HG02759 (cell line): Measurements from ENCODE around the gene MSI2.

Experiments
- ATAC-seq: cut with Tn5 transposase; IDR thresholded peaks from one replicate; pipeline ENCODE4 v1.9.1; 2021; ENCODE audit warnings: mild to moderate bottlenecking, moderate library complexity; ENCODE audit not compliant: unreplicated experiment

The MSI2 gene

DNA sequence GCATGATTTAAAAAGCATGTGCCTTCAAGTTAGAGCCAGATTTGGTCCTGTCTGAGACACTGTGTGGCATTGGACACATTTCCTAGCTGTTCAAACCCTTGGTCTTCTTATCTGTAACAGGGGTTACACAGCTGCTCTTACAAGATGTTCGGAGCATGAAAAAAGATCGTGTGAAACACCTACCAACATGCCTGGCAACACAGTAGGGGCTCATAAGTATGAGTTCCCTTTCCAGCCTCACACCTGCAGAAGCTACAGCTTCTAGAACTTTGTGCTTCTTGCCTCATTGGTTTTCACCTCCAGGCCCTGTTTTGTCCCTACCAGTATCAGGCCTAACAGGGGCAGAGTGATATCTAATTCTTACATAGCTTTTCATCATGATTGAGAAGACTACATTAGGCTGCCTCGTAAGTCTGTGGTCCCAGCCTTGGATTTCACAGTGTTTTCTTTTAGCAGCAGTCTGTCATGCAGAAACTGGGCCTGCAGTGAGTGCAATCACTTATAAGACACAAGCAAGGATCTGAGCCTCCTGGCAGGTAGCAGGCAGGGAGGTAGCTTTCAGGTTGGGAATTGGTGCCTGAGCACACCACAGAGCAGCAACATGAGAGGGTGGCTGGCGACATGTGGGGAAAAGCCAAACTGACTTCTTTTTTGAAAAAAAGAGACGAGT lies 410.0 kb downstream of the MSI2 start:
- no peak for ATAC-seq

GRCh38 chr17:57666946-57667345 lies 410.6 kb downstream of the MSI2 start:
- ATAC-seq: no peak

DNA sequence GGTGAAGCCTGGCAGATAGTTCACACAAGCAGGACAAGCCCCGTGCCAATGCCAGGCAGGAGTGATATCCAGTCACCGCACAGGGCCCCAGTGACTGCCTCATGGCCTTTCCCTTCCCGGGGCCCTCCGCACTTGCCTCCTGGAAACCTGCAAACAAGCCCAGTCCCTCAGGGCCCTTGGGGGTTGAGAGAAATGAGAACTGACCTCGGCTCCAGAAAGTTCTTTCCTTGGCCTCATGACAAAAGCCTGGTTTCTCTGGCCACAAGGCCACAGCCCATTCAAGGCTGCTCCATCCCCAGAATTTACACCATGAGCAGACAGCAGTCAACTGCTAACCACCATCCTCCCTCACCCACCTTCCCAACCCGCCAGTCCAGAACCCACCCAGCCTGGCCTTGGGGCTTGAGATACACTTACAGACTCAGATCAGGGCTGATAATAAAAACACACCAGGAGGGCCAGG lies 411.2 kb downstream of the MSI2 start:
- no peak for ATAC-seq

- ATAC-seq: no peak
Observed at GRCh38 chr17:57668332-57668731, 412.0 kb downstream of the MSI2 start.

GRCh38 chr17:57669671-57670529 lies 413.6 kb downstream of the MSI2 start:
- ATAC-seq: no peak

- no peak for ATAC-seq
Observed at GRCh38 chr17:57670769-57671569, 414.6 kb downstream of the MSI2 start.

DNA sequence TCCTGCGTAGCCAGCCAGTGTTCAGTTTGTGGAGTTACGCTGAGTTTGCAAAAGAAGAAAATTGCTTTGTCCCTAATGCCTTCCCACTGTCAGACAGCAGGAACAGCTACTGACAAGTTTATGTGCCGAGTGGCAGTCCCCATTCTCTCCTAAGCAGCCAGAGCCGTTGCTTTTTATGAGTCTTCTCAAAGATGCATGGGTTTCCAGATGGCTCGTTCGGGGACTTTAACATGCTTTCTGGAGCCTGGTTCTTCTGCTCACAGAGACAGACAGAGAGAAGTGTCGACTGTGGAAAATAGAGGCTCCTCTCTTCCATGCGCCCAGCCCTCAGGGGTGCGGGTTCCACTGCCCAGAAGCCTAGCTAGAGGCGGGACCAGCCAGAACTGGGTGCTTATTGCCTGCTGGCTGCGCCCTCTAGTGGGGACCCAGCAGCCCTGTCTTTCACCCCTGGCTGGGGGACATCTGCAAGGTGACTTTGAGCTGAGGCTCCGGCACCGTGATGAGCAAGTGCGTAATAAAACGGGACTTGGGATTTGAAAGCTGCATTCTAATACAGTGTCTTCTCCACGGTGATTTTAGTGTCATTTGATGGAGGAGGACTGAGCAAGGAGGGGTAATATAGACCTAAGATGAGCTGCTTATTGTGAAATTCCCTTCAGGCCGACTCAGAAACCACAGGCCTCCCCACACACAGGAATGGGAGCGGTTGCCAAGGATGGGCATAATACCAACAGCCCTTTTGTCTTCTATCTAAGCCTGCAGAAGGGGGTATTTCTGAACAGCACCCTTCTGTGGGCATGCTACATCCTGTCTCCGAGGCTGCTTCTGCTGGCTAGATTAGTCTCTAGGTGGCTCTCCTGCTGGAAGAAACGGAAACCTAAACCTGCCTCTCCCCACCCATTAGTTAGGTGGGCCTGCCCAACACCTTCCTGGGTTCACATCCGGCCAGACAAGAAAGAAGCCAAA lies 415.6 kb downstream of the MSI2 start:
- peak; percentile 82 for ATAC-seq

DNA sequence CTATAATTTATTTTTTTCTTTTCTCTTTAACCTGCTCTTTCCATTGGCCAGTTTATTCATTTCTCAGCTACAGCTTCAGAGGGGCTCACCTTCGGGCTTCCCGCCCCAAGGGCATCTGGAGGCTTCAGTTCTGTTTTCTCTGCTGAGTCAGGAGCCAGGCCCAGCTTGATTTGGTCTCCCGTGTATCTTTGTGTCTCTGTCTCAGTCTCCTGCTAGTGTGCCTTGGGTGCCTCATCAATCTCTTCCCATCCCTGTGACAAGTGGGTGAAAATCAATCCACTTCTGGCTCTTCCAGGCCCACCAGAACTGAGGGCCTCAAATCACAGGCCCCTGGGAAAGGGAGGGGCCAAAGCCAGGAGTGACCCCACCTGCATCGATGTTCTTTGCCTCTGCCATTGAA lies 416.6 kb downstream of the MSI2 start:
- no peak for ATAC-seq

DNA sequence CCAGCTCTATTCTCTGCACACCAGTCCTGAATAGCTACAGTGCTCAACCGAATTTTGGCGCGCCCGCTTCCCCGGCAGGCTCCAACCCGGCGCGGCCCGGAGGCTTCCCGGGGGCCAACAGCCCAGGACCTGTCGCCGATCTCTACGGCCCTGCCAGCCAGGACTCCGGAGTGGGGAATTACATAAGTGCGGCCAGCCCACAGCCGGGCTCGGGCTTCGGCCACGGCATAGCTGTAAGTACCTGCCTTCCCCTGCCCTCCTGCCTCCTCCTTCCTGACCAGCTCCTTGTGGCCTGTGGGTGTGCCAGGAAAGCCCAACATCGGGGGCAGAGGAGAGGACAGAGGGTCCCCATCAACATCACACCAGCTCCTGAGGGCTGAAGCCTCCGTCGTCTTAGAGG lies 418.6 kb downstream of the MSI2 start:
- no peak for ATAC-seq

DNA sequence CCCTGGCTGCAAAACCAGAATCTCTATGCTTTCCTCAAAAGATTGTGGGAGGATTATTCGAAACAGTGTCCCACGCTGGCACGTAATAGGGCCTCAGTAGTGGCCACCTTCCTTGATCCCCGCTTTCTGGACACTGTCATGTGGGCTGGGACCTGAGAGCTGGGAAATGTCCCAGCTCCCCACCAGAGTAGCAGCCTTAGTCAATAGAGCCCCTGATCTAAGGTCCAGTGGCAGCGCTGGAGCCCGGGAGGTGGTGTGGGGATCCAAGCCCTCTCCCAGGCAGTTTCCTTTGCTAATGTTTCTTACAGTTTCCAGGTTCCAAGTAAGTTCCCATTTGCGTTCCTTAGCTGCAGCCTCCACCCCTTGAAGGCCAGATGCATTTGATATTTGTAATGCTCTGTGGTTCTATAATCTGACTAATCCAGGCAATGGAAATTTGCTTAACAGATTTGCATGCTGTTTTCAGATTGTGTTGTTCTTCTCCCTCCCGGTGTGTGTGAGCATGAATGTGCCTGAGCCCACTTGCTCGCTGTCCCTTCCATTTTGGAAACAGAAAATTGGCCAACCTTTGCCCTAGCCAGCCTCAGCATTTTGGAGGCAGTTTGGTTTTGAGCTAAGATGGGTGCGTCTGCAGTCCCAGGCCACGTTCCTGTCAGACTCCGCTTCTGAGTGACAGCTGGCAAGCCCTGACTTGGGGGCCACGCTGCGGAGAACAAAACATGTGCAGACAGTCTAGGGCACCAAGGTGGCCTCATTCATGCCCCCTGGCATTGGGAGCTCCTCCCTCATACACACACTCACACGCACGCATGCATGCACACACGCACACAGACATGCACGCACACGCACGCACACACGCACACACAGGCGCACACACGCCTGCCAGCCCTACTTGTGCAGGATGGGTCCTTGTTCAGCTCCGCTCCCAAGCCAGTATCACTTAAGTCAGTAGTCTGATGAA lies 419.4 kb downstream of the MSI2 start:
- ATAC-seq: no peak

GRCh38 chr17:57676543-57676942 lies 420.2 kb downstream of the MSI2 start:
- no peak for ATAC-seq

DNA sequence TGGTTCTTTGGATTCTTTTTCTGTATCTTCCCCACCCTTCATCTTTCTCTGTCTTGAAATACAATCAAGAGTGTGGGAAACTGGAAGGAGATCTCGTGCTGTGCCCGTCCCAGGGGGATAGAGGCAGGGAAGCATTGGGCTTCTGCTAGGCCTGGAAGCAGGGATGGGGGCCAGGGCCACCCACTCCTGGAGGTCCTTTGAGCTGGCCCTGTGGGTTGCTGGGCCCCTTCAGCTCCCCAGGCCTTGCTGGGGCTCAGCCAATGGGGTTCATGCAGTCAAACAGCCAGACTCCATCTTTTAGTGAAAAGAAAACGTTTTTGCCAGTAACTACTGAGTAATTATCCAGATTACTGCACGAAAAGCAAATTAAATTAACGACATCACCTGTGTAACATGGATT lies 421.0 kb downstream of the MSI2 start:
- no peak for ATAC-seq

GRCh38 chr17:57677858-57678257 lies 421.5 kb downstream of the MSI2 start:
- no peak for ATAC-seq

DNA sequence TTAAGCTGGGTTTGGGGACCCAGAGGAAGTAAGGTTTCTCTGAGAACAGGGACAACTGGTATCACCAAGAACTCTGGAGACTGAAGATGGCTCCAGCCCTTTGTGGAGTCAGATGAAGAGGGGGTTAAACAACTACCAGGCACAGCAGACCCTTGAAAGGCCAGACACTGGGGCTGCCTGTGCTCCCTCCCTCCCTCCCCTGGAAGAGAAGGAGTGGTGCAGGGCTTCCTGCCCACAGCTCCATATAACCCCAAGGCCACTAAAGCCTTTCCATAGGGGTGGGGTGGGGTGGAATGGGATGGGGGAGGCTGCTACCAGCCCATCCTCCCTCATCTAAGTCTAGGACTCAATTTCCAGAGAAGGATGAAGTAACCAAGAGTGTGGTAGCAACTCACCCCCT lies 422.1 kb downstream of the MSI2 start:
- no peak for ATAC-seq

GRCh38 chr17:57679356-57679755 lies 423.0 kb downstream of the MSI2 start:
- no peak for ATAC-seq

DNA sequence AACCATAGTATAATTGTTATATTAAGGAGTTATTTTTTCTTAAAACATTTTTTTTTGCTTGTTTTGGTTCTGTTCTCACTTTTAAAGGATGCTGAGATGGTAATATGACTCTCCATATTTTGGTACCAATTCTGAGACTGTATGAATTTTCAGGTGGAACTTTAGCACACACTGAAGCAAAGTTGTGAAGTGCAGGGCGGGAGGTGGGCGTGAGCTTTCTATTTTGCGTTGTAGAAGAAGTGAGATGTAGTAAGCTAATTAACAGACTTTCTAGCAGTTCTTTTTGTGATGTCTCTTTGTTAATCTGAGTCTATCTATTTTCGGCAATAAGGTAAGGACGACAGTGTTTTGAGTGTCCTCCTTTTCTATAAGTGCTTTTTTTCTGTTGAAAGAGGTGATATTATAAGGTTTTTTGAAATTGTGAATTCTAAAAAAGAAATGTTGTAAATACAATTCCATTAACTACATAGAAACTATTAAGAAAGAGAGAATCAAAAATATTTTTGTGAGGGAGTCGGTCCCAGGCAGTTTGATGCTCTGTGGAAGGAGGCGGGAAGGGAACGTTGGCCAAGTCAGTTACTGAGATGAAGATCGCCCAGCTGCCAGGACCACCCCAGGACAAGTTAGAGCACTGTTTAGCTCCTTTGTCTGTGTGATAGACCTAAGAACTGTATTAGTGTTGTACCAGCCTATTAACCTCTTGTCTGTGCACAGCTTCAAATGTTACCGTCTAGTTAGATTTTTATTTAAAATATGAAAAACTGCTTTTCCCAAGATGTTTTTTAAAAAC lies 423.8 kb downstream of the MSI2 start:
- ATAC-seq: no peak

DNA sequence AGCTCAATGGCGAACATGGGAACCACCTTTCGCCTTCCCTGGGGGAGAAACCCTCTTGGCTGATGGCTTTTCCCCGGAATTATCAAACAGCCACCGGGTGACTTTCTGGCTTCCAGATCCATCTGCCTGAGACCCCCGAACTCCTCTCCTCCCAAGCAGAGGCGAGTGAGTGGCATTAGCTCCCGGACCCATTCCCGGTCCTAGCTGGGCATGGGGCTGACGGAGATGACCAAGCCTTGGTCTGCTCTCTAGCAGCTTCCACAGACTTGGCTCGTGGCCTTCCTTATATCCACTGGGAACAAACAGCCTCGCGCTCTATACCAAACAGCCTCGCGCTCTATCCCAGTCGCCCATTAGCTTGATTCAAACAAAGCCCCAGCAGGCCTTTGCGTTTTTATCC lies 426.4 kb downstream of the MSI2 start:
- no peak for ATAC-seq

GRCh38 chr17:57684711-57685498 lies 428.6 kb downstream of the MSI2 start:
- no peak for ATAC-seq
